Measurements from ENCODE around the gene NR1H2.

Gene NR1H2

GRCh38 chr19:50423279-50424113 is 47.2 kb downstream of the NR1H2 start:
- DNase-seq (ENCODE audit: insufficient read length, low spot score): no peak
- no peak for FAIRE-seq
- TF ChIP-seq POLR2A (IDR thresholded peaks at IDR 0.05; ENCODE audit: low read depth, low read length): no peak

- FAIRE-seq (no peak), DNase-seq (ENCODE audit: insufficient read length, low spot score) (no peak)
- TF ChIP-seq POLR2A (IDR thresholded peaks at IDR 0.05; ENCODE audit: low read depth, low read length): no peak
These were observed 49.3 kb downstream of the NR1H2 start for GRCh38 chr19:50425581-50425980.

GRCh38 chr19:50427318-50427925 is 51.2 kb downstream of the NR1H2 start:
- no peak for FAIRE-seq
- no peak for DNase-seq (ENCODE audit: insufficient read length, low spot score)
- no peak for TF ChIP-seq POLR2A (IDR thresholded peaks at IDR 0.05; ENCODE audit: low read depth, low read length)

GRCh38 chr19:50427997-50428425 is 51.8 kb downstream of the NR1H2 start:
- DNase-seq (ENCODE audit: insufficient read length, low spot score): no peak
- FAIRE-seq: no peak
- no peak for TF ChIP-seq POLR2A (IDR thresholded peaks at IDR 0.05; ENCODE audit: low read depth, low read length)

- TF ChIP-seq POLR2A (IDR thresholded peaks at IDR 0.05; ENCODE audit: low read depth, low read length): no peak
- no peak for DNase-seq (ENCODE audit: insufficient read length, low spot score)
- no peak for FAIRE-seq
These were observed 52.7 kb downstream of the NR1H2 start for GRCh38 chr19:50428772-50429463.

- TF ChIP-seq POLR2A (IDR thresholded peaks at IDR 0.05; ENCODE audit: low read depth, low read length): no peak
- DNase-seq (ENCODE audit: insufficient read length, low spot score) (no peak), FAIRE-seq (no peak)
These were observed 54.7 kb downstream of the NR1H2 start for GRCh38 chr19:50430888-50431342.

- DNase-seq (ENCODE audit: insufficient read length, low spot score): peak; percentile 92
- no peak for TF ChIP-seq POLR2A (IDR thresholded peaks at IDR 0.05; ENCODE audit: low read depth, low read length)
- FAIRE-seq: peak; percentile 33
These were observed 55.3 kb downstream of the NR1H2 start for GRCh38 chr19:50431343-50432220.

- FAIRE-seq: no peak
- TF ChIP-seq POLR2A (IDR thresholded peaks at IDR 0.05; ENCODE audit: low read depth, low read length): no peak
- no peak for DNase-seq (ENCODE audit: insufficient read length, low spot score)
These were observed 56.2 kb downstream of the NR1H2 start, which contains the start of gene MYBPC2 for GRCh38 chr19:50432221-50433028. Gene MYBPC2 (plus strand): TSS chr19:50432892. CDS start chr19:50432954, 62 bp downstream.

Data from H54 (cell line).